ENCODE data around the gene TRPM1.

Gene TRPM1

GRCh38 chr15:31101262-31102038, at the start of gene TRPM1:
TRPM1 (minus strand) TSS chr15:31101725; CDS start chr15:31081355, 20,370 bp downstream.
- no peak for DNase-seq (ENCODE audit: low read depth in 2 of 2, low spot score in 1 of 2)

DNA sequence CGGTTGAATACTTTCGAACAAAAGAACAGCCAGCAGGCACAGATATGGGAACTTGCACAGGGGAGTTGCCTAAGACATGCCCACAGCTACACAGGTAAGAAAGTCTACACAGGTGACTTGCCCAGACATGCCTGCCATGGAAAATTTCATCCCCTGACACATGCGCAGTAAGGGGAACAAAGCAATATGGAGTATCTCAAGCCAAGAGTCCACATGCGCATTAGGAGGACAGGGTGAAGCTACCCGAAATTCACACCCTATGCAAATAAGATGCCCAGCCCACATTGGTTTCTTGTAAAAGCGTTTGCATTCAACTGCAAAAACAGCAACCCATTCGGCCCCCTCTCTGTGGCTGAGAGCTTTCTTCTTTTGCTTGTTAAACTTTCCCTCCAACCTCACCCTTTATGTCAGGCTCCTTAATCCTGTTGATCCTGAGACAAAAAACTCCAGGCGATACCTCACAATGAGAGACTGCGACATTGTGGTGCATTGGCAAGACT, 49.3 kb upstream of the TRPM1 start:
- no peak for DNase-seq (ENCODE audit: low read depth in 2 of 2, low spot score in 1 of 2)

GRCh38 chr15:31149987-31150386, 48.5 kb upstream of the TRPM1 start:
- DNase-seq (ENCODE audit: low read depth in 2 of 2, low spot score in 1 of 2): no peak

- DNase-seq (ENCODE audit: low read depth in 2 of 2, low spot score in 1 of 2): no peak
Measured at GRCh38 chr15:31149088-31149505, 47.6 kb upstream of the TRPM1 start.

- no peak for DNase-seq (ENCODE audit: low read depth in 2 of 2, low spot score in 1 of 2)
Measured at GRCh38 chr15:31148297-31149087, 47.0 kb upstream of the TRPM1 start.

- no peak for DNase-seq (ENCODE audit: low read depth in 2 of 2, low spot score in 1 of 2)
Measured at GRCh38 chr15:31147944-31148296, 46.4 kb upstream of the TRPM1 start.

DNA sequence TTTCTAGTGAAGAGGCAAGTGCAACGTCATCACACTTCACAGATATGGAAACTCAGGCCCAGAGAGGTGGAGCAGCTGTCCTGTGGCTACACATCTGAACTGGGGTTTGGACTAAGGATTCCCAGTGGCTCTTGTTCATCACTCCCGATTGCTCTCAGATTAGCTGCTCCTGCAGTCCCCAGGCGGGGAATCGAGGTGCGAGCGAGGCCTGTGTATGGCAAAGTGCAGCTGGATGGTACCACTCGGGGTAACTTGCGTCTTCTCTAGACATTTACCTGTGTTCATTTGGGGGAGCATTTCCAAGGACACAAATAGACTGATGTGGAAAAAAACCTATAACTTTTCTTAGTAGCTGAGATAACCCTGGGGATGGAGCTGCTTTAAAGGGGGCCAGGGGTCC, 45.9 kb upstream of the TRPM1 start:
- DNase-seq (ENCODE audit: low read depth in 2 of 2, low spot score in 1 of 2): no peak

DNA sequence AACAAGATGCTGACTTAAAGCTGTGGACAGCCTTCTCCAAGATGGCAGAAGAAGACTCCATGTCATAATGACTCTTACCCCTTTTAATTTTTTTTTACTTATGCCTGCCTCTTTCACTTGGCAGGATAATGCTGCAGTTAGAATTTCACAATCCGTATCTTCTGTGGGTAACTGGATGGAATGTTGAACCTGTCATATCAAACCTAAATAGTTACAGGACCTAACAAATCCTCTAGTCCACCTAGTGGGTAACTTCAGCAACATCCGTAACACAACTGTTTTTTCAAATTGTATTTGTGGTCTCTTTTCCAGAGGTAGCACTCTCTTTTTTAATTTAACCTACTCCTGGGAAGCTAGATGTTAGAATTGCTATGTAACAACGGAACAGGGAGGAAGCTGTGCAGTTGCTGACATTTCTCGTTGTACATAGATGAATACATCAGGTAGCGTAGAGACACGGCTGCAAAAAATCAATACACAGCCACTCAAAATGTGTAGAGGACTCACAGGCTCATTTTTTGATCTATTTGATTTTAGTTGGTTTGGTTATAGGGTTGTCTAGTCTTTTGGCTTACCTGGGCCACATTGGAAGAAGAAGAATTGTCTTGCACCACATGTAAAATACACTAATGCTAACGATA, 43.9 kb upstream of the TRPM1 start:
- DNase-seq (ENCODE audit: low read depth in 2 of 2, low spot score in 1 of 2): no peak

- DNase-seq (ENCODE audit: low read depth in 2 of 2, low spot score in 1 of 2): no peak
Measured at GRCh38 chr15:31141792-31142191, 40.3 kb upstream of the TRPM1 start.

- DNase-seq (ENCODE audit: low read depth in 2 of 2, low spot score in 1 of 2): no peak
Measured at GRCh38 chr15:31136607-31137328, 35.2 kb upstream of the TRPM1 start.

- DNase-seq (ENCODE audit: low read depth in 2 of 2, low spot score in 1 of 2): no peak
Measured at GRCh38 chr15:31136016-31136415, 34.5 kb upstream of the TRPM1 start.

GRCh38 chr15:31135523-31135922, 34.0 kb upstream of the TRPM1 start:
- no peak for DNase-seq (ENCODE audit: low read depth in 2 of 2, low spot score in 1 of 2)

- no peak for DNase-seq (ENCODE audit: low read depth in 2 of 2, low spot score in 1 of 2)
Measured at GRCh38 chr15:31133890-31134289, 32.4 kb upstream of the TRPM1 start.

DNA sequence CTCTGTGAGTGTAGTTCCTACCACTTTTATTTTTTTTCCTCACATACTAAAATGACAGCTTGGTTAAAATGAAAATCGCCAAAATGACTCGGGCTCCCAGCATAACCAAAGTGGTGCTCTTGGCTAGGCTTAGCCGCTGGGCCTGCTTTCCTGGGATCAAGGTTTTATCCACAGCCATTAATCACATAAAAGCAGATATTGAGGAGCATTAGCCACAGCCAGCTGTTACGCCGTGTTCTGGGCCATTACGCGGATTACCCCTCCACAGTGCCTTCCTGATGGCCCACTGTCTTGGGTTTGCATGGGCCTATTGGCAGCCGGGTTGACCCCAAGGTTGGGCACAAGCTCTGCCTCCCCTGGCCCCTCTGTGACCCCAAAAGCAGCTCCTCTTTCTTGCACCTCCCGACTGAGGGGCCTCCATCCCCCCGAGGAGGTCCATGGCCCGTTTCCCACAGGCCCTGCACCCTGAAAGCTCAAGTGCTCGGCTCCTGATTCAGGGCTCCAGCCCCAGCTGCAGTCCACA, 30.4 kb upstream of the TRPM1 start:
- no peak for DNase-seq (ENCODE audit: low read depth in 2 of 2, low spot score in 1 of 2)

- DNase-seq (ENCODE audit: low read depth in 2 of 2, low spot score in 1 of 2): no peak
Measured at GRCh38 chr15:31130576-31131237, 29.2 kb upstream of the TRPM1 start.

DNA sequence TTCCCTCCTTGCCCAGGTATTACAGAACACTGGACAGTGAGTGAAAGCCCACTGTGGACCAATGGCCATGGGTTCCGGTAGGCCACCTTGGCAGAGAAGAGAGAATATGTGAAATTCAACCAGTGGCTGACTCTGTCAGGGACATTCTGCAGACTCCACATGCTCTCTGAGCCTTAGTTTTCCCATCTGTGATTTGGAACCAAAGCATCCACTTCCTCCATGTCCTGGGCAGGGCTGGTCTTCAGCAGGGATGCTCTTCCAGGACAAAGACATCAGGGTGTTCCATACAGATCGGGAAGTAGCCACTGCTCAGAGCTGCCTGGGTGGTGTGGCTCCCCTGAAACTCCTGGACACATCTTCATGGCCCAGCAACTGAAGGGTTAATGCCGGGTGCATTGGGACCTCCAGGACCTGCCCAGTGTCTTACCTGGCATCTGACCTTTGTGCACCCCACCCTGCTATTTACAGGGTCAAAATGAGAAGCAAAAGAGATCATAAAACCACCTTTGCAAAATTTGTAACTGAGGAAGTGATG, 28.3 kb upstream of the TRPM1 start:
- DNase-seq (ENCODE audit: low read depth in 2 of 2, low spot score in 1 of 2): no peak

DNA sequence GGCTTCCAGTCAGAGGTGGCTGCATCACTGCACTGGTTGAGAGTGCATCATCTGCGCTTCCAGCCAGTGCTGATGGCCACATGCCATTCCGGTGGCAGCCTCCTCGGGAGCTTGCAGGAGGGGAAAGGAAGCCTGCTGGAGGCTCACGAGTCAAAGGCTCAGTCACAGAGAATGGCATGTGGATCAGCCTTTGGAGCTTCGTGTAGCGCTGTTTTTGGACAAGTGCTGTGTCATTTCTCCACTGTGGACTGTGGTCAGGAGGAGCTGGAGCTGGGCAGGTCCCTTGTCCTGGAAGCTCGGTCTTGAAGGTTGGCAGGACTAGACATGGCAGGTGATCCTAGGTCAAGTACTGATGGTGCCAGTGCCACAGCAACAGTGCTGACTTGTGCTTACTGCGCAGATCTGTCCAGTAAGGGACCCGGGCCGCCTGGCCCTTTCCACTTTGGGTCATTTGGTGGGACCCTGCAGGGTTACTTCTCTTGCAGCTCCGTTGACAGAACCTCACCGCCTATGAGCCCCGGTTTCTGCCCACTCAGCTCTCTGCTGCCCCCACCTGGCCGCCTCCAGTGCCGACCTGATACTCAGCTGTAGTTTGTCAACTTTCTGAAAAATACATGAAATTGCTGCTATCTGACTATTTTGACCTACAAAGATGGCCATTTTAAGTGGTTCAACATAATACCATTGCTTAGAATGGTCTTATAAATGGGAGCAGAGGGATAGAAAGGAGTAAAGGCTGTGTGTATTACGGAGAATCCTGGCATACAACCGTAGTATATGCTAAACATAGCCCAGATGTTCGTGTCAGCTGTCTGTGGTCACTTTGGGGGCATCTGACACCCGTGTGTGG, 27.6 kb upstream of the TRPM1 start:
- peak; percentile 46 to 61 for DNase-seq (ENCODE audit: low read depth in 2 of 2, low spot score in 1 of 2)

DNA sequence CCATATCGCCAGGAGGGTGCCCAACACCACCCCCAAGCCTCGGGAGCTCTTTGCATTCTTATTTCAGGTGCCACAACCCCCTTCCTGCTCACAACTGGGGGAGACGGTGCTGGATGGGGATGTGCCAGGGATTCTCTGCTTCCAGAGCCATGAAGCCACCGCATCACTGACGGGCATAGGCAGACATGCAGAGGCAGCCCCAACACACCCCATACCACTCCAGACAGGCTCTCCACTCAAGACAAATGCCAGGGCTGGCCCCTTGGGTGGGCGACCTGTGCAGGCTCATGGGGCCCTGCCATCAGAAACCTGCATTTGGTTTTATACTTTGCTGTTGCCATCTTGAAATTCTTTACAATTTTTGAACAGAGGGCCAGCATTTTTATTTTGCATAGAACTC, 27.0 kb upstream of the TRPM1 start:
- DNase-seq (ENCODE audit: low read depth in 2 of 2, low spot score in 1 of 2): no peak

GRCh38 chr15:31127596-31128261, 26.2 kb upstream of the TRPM1 start:
- DNase-seq (ENCODE audit: low read depth in 2 of 2, low spot score in 1 of 2): no peak
